IMR-90 (cell line): ENCODE results near the gene METTL21C. TPM values are rescaled to one million over a fixed set of nuclear protein-coding genes. Genes with fewer than 3 reads are reported as not detected.

ENCODE experiments used
- ATAC-seq: fragments of 200-7000 bp; cut with Tn5 transposase; 2 replicates; pipeline ENCODE4 v1.9.1; 2020; ENCODE audit warnings: low read depth, mild to moderate bottlenecking, moderate library complexity
- BruUV-seq: library from RNA; stranded (reverse); fragments of 400-500 nt; replicated peaks from 2 replicates; lab custom pipeline; 2021; lab: Mats Ljungman, UMichigan
- CTCF ChIA-PET: fragments of 300-600 bp; formaldehyde crosslinking; extraction: SDS; loops from one replicate; lab custom pipeline; 2021; ENCODE audit warnings: antibody characterized with exemption; lab: Yijun Ruan, JAX
- POLR2A ChIA-PET: fragments of 300-600 bp; sonication (Branson Sonifier 250); formaldehyde crosslinking; loops from one replicate; lab custom pipeline; 2022; ENCODE audit warnings: antibody characterized with exemption; ENCODE audit not compliant: unreplicated experiment; lab: Charles Lee
- DNase-seq: peaks from one replicate; pipeline ENCODE4 v3.0.0; 2013
- H2AFZ ChIP-seq: replicated peaks from 2 replicates; pipeline ENCODE3; 2013; ENCODE audit warnings: low read length, mild to moderate bottlenecking; ENCODE audit not compliant: poor library complexity
- H2AK5ac ChIP-seq: 2 replicates; pipeline ENCODE4 v1.6.1; 2013; ENCODE audit warnings: low read depth, low read length, inconsistent platforms
- H2AK9ac ChIP-seq: replicated peaks from 2 replicates; pipeline ENCODE3; 2013; ENCODE audit warnings: mild to moderate bottlenecking, low read depth, low read length, moderate library complexity; ENCODE audit not compliant: poor library complexity
- H2BK120ac ChIP-seq: 2 replicates; pipeline ENCODE4 v1.6.1; 2013; ENCODE audit warnings: low read depth, low read length, inconsistent platforms
- H2BK15ac ChIP-seq: 3 replicates; pipeline ENCODE4 v1.6.1; 2013; ENCODE audit warnings: low read depth, low read length, inconsistent platforms
- H2BK20ac ChIP-seq: 2 replicates; pipeline ENCODE4 v1.6.1; 2013; ENCODE audit warnings: low read depth, mild to moderate bottlenecking, inconsistent platforms, low read length, moderate library complexity
- H2BK5ac ChIP-seq: 2 replicates; pipeline ENCODE4 v1.6.1; 2013; ENCODE audit warnings: mild to moderate bottlenecking, low read depth, low read length, inconsistent platforms; ENCODE audit not compliant: poor library complexity, severe bottlenecking
- H3K14ac ChIP-seq: replicated peaks from 2 replicates; pipeline ENCODE4 v1.6.1; 2013; ENCODE audit warnings: low read depth, low read length, inconsistent platforms
- H3K18ac ChIP-seq: 2 replicates; pipeline ENCODE4 v1.6.1; 2013; ENCODE audit warnings: low read depth, low read length, control low read depth
- H3K23ac ChIP-seq: 2 replicates; pipeline ENCODE4 v1.6.1; 2013; ENCODE audit warnings: low read depth, low read length, inconsistent platforms
- H3K27ac ChIP-seq: 2 replicates; pipeline ENCODE4 v1.5.1; 2013; ENCODE audit warnings: mild to moderate bottlenecking, control low read depth, low read length; ENCODE audit not compliant: insufficient read depth
- H3K27me3 ChIP-seq: 2 replicates; pipeline ENCODE4 v1.6.1; 2013; ENCODE audit warnings: low read length; ENCODE audit not compliant: control insufficient read depth, insufficient read depth
- H3K36me3 ChIP-seq: 2 replicates; pipeline ENCODE4 v1.6.1; 2013; ENCODE audit warnings: low read length, mixed read lengths; ENCODE audit not compliant: control insufficient read depth, insufficient read depth
- H3K4ac ChIP-seq: 2 replicates; pipeline ENCODE4 v1.6.1; 2013; ENCODE audit warnings: low read depth, low read length, inconsistent platforms
- H3K4me1 ChIP-seq: 2 replicates; pipeline ENCODE4 v1.6.1; 2013; ENCODE audit warnings: low read length, mixed read lengths; ENCODE audit not compliant: control insufficient read depth, insufficient read depth
- H3K4me2 ChIP-seq: 2 replicates; pipeline ENCODE4 v1.6.1; 2013; ENCODE audit warnings: low read depth, mild to moderate bottlenecking, control low read depth, low read length, moderate library complexity
- H3K4me3 ChIP-seq: 2 replicates; pipeline ENCODE4 v1.5.1; 2013; ENCODE audit warnings: low read depth, mild to moderate bottlenecking, control low read depth, low read length, moderate library complexity; ENCODE audit not compliant: insufficient read depth
- H3K56ac ChIP-seq: 2 replicates; pipeline ENCODE4 v1.6.1; 2013; ENCODE audit warnings: low read length, inconsistent platforms; ENCODE audit not compliant: insufficient read depth; ENCODE audit errors: extremely low read depth
- H3K79me1 ChIP-seq, 2 experiments: 2 replicates each; pipeline ENCODE4 v1.6.1; 2013; ENCODE audit warnings: low read length in 2 of 2, inconsistent platforms in 1 of 2, low read depth in 1 of 2
- H3K9ac ChIP-seq: 2 replicates; pipeline ENCODE4 v1.6.1; 2013; ENCODE audit warnings: low read depth, low read length, control low read depth
- H3K9me1 ChIP-seq: 2 replicates; pipeline ENCODE4 v1.6.1; 2013; ENCODE audit warnings: low read length, inconsistent platforms; ENCODE audit not compliant: insufficient read depth
- H3K9me3 ChIP-seq: 2 replicates; pipeline ENCODE4 v1.6.1; 2013; ENCODE audit warnings: low read length; ENCODE audit not compliant: control insufficient read depth, insufficient read depth
- H4K20me1 ChIP-seq: 2 replicates; pipeline ENCODE4 v1.6.1; 2013; ENCODE audit warnings: low read length, inconsistent platforms; ENCODE audit not compliant: insufficient read depth
- H4K5ac ChIP-seq: 2 replicates; pipeline ENCODE4 v1.6.1; 2013; ENCODE audit warnings: mild to moderate bottlenecking, low read depth, low read length, control low read depth
- H4K8ac ChIP-seq, 2 experiments: 2 replicates each; pipeline ENCODE4 v1.6.1; 2013; ENCODE audit warnings: low read depth in 2 of 2, low read length in 2 of 2, control low read depth in 1 of 2, inconsistent platforms in 1 of 2
- H4K91ac ChIP-seq: 2 replicates; pipeline ENCODE4 v1.6.1; 2013; ENCODE audit warnings: low read depth, low read length, inconsistent platforms; ENCODE audit not compliant: insufficient read depth
- BHLHE40 ChIP-seq: fragments of 150-350 bp; IDR thresholded peaks from 2 replicates; pipeline ENCODE4 v1.6.1; 2016; ENCODE audit warnings: mild to moderate bottlenecking, low read depth, low read length
- CEBPB ChIP-seq: IDR thresholded peaks from 2 replicates; pipeline ENCODE4 v1.6.1; 2012; ENCODE audit warnings: low read depth, low read length, improper control_type of control experiment
- CTCF ChIP-seq: conservative IDR thresholded peaks from 2 replicates; pipeline ENCODE4 v1.5.1; 2012; ENCODE audit warnings: mild to moderate bottlenecking, low read depth, low read length, improper control_type of control experiment
- ELK1 ChIP-seq: fragments of 150-350 bp; IDR thresholded peaks from 2 replicates; pipeline ENCODE4 v1.6.1; 2016; ENCODE audit warnings: low read depth, mild to moderate bottlenecking, low read length, moderate library complexity, borderline replicate concordance
- MAFK ChIP-seq: IDR thresholded peaks from 2 replicates; pipeline ENCODE4 v1.6.1; 2012; ENCODE audit warnings: low read depth, low read length, improper control_type of control experiment
- NFE2L2 ChIP-seq: fragments of 150-350 bp; IDR thresholded peaks from 2 replicates; pipeline ENCODE4 v1.6.1; 2016; ENCODE audit warnings: low read depth, mild to moderate bottlenecking, low read length
- RAD21 ChIP-seq: IDR thresholded peaks from 2 replicates; pipeline ENCODE4 v1.6.1; 2012; ENCODE audit warnings: low read length, improper control_type of control experiment
- SMC3 ChIP-seq: fragments of 150-350 bp; IDR thresholded peaks from 2 replicates; pipeline ENCODE4 v1.6.1; 2016; ENCODE audit warnings: low read depth, mild to moderate bottlenecking, antibody characterized with exemption, low read length, moderate library complexity
- USF2 ChIP-seq: fragments of 150-350 bp; IDR thresholded peaks from 2 replicates; pipeline ENCODE4 v1.6.1; 2017; ENCODE audit warnings: mild to moderate bottlenecking, antibody characterized with exemption, low read length, low read depth
- WGBS, 2 experiments: methylation state at CpG; one replicate each; pipeline versions ENCODE4 v1.1.5 to v1.1.7; 2013; ENCODE audit warnings: missing lambda C conversion rate in 2 of 2; ENCODE audit not compliant: insufficient read length in 1 of 2; ENCODE audit errors: extremely low coverage in 2 of 2; 5-methylcytosine and 5-hydroxymethylcytosine counted together
- dilution Hi-C: fragments of 300-500 bp; cut with HindIII; formaldehyde crosslinking; loops from one replicate; pipeline ENCODE4 v1.14.3; 2018; ENCODE audit warnings: low sequenced_read_pairs; ENCODE audit not compliant: unreplicated experiment
- in situ Hi-C: fragments of 300-500 bp; cut with MboI; formaldehyde crosslinking; loops from 3 replicates; pipeline ENCODE4 v1.14.3; 2019; ENCODE audit warnings: low sequenced_read_pairs, inconsistent platforms, mixed read lengths
- intact Hi-C: fragments of 100-400 bp; cut with micrococcal nuclease; formaldehyde crosslinking; loops from 2 replicates; pipeline ENCODE4 v1.10.0; 2022
- polyA plus RNA-seq, 3 experiments: library from polyadenylated mRNA; depleted of rRNA; stranded (reverse); fragments of >200 nt; gene quantifications; 2 replicates each; pipeline ENCODE4 v1.2.3, GENCODE V29; 2012; ENCODE audit warnings: low replicate concordance in 1 of 3
- total RNA-seq: library from RNA; depleted of rRNA; stranded (reverse); fragments of >200 nt; gene quantifications from 2 replicates; pipeline ENCODE4 v1.2.3, GENCODE V29; 2012

The METTL21C gene
- total and polyA plus RNA-seq, 2 of the 4 experiments (the other 2 are of a cell fraction): not detected

GRCh38 chr13:102724923-102725322 lies 30.1 kb upstream of the METTL21C start:
- H4K91ac ChIP-seq: no peak overlapping the region
- H3K4me3 ChIP-seq: no peak overlapping the region
- POLR2A ChIA-PET: no interaction called here
- H2BK120ac ChIP-seq: no peak overlapping the region
- H3K56ac ChIP-seq: no peak overlapping the region
- H4K8ac ChIP-seq: no peak overlapping the region
- no peak overlapping the region for H3K9ac ChIP-seq
- H2BK5ac ChIP-seq: no peak overlapping the region
- no peak overlapping the region for H3K27ac ChIP-seq
- H2AFZ ChIP-seq: no peak overlapping the region
- H3K14ac ChIP-seq: no peak overlapping the region
- WGBS, 2 experiments: 80% methylated on average over 2 of the region's 6 CpGs; no CpG with 5 or more reads in 1 of the 2 experiments
- H3K9me1 ChIP-seq: no peaks in the 10 kb centered on the region
- no peak overlapping the region for H3K18ac ChIP-seq
- no TSS peak for BruUV-seq
- dilution Hi-C loops: no loop called here
- H3K4ac ChIP-seq: no peak overlapping the region
- intact Hi-C loops: loop anchor here (2.0 to 5.0 kb wide), 4 partner anchors 73 to 144 kb away; partner anchors contain the start of genes ERCC5 and TPP2
- TF ChIP-seq CEBPB (peak; percentile 77), NFE2L2 (no peak), ELK1 (no peak), BHLHE40 (no peak), RAD21 (peak; percentile 48), CTCF (peak; percentile 40), SMC3 (peak; percentile 21; the same call in 1 of the 2 replicates), USF2 (no peak), MAFK (no peak)
- no peaks in the 10 kb centered on the region for H3K36me3 ChIP-seq
- no peak overlapping the region for H3K4me2 ChIP-seq
- no peaks in the 10 kb centered on the region for H3K9me3 ChIP-seq
- in situ Hi-C loops: no loop called here
- H2BK15ac ChIP-seq: no peak overlapping the region
- no peaks in the 10 kb centered on the region for H3K79me1 ChIP-seq
- H3K27me3 ChIP-seq: no peaks in the 10 kb centered on the region; the same call in 1 of the 2 replicates
- H2BK20ac ChIP-seq: no peak overlapping the region
- no peak overlapping the region for H4K5ac ChIP-seq
- peak; percentile 80 for ATAC-seq
- H3K4me1 ChIP-seq: no peaks in the 10 kb centered on the region
- no peak overlapping the region for H3K23ac ChIP-seq
- H4K20me1 ChIP-seq: no peaks in the 10 kb centered on the region
- no peak overlapping the region for H2AK5ac ChIP-seq
- peak; percentile 24 for DNase-seq
- CTCF ChIA-PET: interaction anchor here (1.0 to 1.6 kb wide), 2 partner anchors 9 to 133 kb away, joined by 3 read pairs; no protein-coding TSS in a partner anchor
- no peak overlapping the region for H2AK9ac ChIP-seq
